K562 (cell line): ENCODE measurements around the gene ANAPC2. TPM values are rescaled to one million over a fixed set of nuclear protein-coding genes. Genes with fewer than 3 reads are reported as not detected.

Source experiments
- CC2D1A ChIP-seq: fragments of 450-650 bp; IDR thresholded peaks from 2 replicates; pipeline ENCODE4 v1.6.1; 2017; ENCODE audit warnings: mild to moderate bottlenecking
- DMBX1 ChIP-seq: fragments of 250-450 bp; sonication (Bioruptor Pico); IDR thresholded peaks from 2 replicates; pipeline ENCODE4 v1.8.0; 2022; ENCODE audit warnings: inconsistent platforms, mild to moderate bottlenecking, moderate library complexity, borderline replicate concordance
- L3MBTL2 ChIP-seq: fragments of 450-650 bp; IDR thresholded peaks from 2 replicates; pipeline ENCODE4 v1.6.1; 2016; ENCODE audit warnings: mild to moderate bottlenecking, moderate library complexity
- NRF1 ChIP-seq, 2 experiments: fragments of 450-650 bp; IDR thresholded peaks in 1 of 2; conservative IDR thresholded peaks in 1 of 2; 2 replicates each; pipeline ENCODE4 v1.6.1; 2014; ENCODE audit warnings: mild to moderate bottlenecking in 2 of 2
- SREBF1 ChIP-seq: fragments of 150-350 bp; IDR thresholded peaks from 2 replicates; pipeline ENCODE4 v1.6.1; 2014; ENCODE audit warnings: antibody characterized with exemption, low read depth, low read length, borderline replicate concordance
- YY1 ChIP-seq, 3 experiments: IDR thresholded peaks; 2 replicates each; pipeline ENCODE4 v1.6.1; 2011; ENCODE audit warnings: low read length in 2 of 3, mild to moderate bottlenecking in 2 of 3, moderate library complexity in 2 of 3, borderline replicate concordance in 1 of 3, control low read depth in 1 of 3, low read depth in 1 of 3; ENCODE audit not compliant: insufficient read depth in 3 of 3, insufficient replicate concordance in 2 of 3, control insufficient read depth in 1 of 3, insufficient read length in 1 of 3; ENCODE audit errors: extremely low read depth in 1 of 3
- ZBTB33 ChIP-seq: sonication (generic); formaldehyde crosslinking; IDR thresholded peaks from 2 replicates; pipeline ENCODE4 v1.8.1; 2023; ENCODE audit warnings: mild to moderate bottlenecking, missing genetic modification reagents
- ZNF280B ChIP-seq: fragments of 250-450 bp; sonication (Bioruptor Pico); IDR thresholded peaks from 2 replicates; pipeline ENCODE4 v1.5.1; 2021; ENCODE audit warnings: mild to moderate bottlenecking
- polyA plus RNA-seq, 8 experiments: library from polyadenylated mRNA; depleted of rRNA in 4 of 8; stranded (reverse) in 5 of 8; unstranded in 3 of 8; fragments of >200 nt; fragmentation: Nextera tagmentation in 2 of 8; fragmentation: Illumina TruSeq in 1 of 8; extraction: Ambion mirVana in 2 of 8; extraction: Trizol in 1 of 8; gene quantifications; 2 replicates each; pipeline versions ENCODE4 v1.2.1 to v1.2.3, GENCODE V29; 2011 to 2014; ENCODE audit warnings: inconsistent platforms in 1 of 8, missing spikeins in 1 of 8
- total RNA-seq, 7 experiments: library from RNA; depleted of rRNA in 6 of 7; stranded (reverse); fragments of >200 nt in 6 of 7; fragmentation: Illumina TruSeq in 2 of 7; extraction: Trizol in 2 of 7; gene quantifications; 2 replicates each; pipeline versions ENCODE4 v1.2.1 to v1.2.3, GENCODE V29; 2011 to 2021; ENCODE audit warnings: low replicate concordance in 1 of 7

ANAPC2 gene
- total and polyA plus RNA-seq, 9 of the 15 experiments (the other 6 are each of a cell fraction or from before 2014, with no cell fraction given): 0.11 to 56.5 (median 17.1) TPM; not detected in 1

GRCh38 chr9:137162505-137163364 is 25.6 kb downstream of the ANAPC2 start (continued):
- TF ChIP-seq YY1 (IDR thresholded peaks at IDR 0.05; ENCODE audit: borderline replicate concordance in 1 of 3, control insufficient read depth in 1 of 3, extremely low read depth in 1 of 3, insufficient read depth in 3 of 3, insufficient read length in 1 of 3, insufficient replicate concordance in 2 of 3, low read depth in 1 of 3, low read length in 2 of 3) (no peak), ZBTB33 (CRISPR knock-in tag) (peak; percentile 54; the same call in 1 of the 2 replicates), ZNF280B (no peak), SREBF1 (no peak), CC2D1A (no peak), L3MBTL2 (peak; percentile 61; the same call in 1 of the 2 replicates), DMBX1 (CRISPR knock-in tag) (no peak), NRF1 (conservative IDR thresholded peaks at IDR 0.05 in 1 of 2, IDR thresholded peaks at IDR 0.05 in 1 of 2) (peak; percentile 82 to 86)
- TF ChIP-seq, all 486 proteins: peak for 5
